ENCODE measurements around the gene KXD1.

The KXD1 gene

GRCh38 chr19:18618236-18618635 is 60.6 kb downstream of the KXD1 start:
- no peak for DNase-seq
